HG02571 (cell line): Measurements from ENCODE around the gene SFXN1.

Source experiments
- ATAC-seq: cut with Tn5 transposase; IDR thresholded peaks from one replicate; pipeline ENCODE4 v1.9.1; 2021; ENCODE audit warnings: mild to moderate bottlenecking, moderate library complexity; ENCODE audit not compliant: unreplicated experiment

The SFXN1 gene

DNA sequence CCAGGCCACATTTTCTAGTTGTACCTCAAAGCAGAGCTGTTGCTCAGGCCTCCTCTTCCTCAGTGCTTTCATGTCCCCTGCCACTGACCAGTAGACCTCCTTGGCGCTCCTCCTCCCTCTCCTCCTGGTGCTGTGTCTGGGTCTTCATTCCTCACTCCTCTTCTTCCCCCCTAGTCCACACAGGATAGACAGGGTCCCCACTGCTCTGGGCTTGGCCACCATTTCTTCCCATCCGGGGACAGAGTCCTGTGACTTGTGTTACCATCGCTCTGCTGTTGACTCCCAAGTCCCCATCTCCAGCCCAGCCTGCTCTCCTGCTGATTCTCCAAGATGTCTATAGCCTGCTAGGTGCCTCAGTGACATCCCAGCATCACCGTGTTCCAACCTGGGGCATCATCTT is 91.3 kb downstream of the SFXN1 start:
- no peak for ATAC-seq

DNA sequence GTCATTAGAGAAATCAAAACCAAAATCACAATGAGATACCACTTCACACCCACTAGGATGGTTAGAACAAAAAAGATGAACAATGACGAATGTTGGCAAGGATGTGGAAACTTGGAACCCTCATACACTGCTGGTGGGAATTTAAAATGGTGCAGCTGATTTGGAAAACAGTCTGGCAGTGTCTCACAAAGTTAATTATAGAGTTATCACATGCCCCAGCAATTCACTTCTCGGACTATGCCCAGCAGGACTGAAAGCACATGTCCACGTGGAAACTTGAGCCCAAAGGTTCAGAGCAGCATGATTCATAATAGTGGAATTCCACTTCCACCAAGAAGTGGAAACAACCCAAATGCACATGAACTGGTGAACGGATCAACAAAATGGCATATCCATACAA is 94.5 kb downstream of the SFXN1 start:
- ATAC-seq = no peak

DNA sequence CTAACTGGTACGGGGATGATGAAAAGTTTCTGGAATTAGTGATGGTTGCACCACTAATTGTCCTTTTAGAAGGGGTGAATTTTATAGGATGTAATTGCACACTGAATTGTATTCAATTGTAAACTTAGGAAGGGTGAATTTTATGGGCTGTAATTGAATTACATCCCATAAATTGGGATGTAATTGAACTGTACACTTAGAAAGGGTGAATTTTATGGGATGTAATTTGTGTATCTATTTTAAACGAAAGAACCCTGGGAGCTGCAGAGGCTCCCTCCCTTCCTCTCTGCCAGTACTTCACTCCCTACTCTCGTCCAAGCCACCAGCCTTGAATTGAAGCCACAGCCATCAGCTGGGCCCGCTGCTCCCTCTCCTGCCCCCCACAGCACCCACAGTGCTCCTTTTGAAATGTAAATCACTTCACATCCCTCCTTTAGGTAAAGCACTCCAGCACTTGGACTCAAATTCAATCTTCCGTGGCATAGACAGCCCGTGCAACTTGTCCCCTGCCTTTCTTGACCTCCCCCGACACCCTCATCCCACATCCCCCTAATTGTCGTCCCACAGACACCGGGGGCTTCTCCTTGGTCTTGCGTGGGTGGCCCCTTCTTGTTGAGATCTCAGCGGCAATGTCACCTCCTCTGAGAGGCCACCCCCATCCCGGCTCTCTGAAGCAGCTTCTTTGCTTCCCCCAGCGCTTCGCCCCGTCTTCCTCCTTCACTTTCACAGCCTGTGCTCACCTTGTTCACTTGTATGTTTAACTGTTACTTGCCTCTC is 95.3 kb downstream of the SFXN1 start:
- ATAC-seq = no peak

DNA sequence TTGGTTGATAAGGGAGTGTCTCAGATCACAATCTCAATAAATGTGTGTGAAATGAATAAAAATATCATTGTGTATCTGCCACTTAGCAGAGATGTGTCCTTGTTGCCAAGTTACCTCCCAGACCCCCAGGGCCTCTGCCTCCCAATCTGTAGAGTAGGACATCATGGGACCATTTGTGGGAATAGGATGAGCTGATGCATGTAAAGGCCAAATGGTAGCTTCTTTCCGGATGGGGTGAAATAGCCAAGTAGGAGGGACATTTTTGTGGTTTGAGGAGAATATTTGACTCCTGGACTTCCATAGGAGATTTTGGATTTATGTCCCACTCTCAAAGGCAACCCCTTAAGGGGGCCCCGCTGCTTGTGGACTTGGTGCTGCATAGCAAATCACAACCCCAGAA is 96.9 kb downstream of the SFXN1 start:
- no peak for ATAC-seq

DNA sequence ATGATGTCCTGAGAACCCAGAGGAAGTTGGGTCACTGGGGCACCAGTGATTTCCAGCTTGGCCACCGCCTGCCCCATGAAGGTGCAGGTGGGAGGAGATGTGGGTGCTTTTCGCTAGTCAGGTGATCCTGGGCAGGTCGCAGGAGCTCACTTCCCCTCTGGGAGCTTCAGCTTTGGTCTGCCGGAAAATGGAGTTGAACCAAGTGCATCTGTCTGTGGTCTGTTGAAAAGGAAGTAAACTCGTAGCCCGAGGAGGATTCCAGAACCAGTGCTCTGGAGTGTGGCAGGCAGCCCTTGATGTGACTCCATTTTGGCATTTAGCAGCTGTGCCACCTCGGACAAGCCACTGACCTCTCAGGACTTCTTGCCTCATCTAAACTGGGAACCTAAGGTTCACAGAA is 97.7 kb downstream of the SFXN1 start:
- ATAC-seq = no peak

DNA sequence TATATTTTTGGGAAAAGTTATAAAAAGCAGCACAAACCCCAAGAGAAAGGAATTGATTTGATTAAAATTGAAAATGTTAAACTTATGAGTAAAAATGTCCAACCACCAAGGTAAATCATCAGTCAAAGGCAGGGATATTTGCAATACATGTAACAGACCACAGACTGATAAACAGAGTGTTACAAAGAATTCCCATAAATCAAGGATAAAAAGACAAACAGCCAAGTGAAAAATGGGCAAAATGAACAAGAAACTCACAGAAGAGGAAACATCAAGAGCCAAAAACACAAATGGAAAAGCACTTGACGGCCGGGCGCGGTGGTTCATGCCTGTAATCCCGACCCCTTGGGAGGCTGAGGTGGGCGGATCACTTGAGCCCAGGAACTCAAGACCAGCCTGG is 98.2 kb downstream of the SFXN1 start:
- ATAC-seq = no peak
